Motor neuron (in vitro differentiated cells): ENCODE measurements around the gene HOXA7. TPM values are rescaled to one million over a fixed set of nuclear protein-coding genes. Genes with fewer than 3 reads are reported as not detected.

Experiments used
- ATAC-seq, 8 experiments: fragments of 200-7000 bp; cut with Tn5 transposase; replicated peaks in 6 of 8; 2 replicates each; pipeline ENCODE4 v1.8.0; 2021; ENCODE audit warnings: mild to moderate bottlenecking in 8 of 8, moderate library complexity in 8 of 8
- H3K27ac ChIP-seq, 2 donors: fragments of 250-450 bp; sonication (Bioruptor Pico); 2 replicates each; pipeline ENCODE4 v1.9.0; 2021; ENCODE audit warnings: antibody characterized with exemption in 2 of 2, mild to moderate bottlenecking in 2 of 2, moderate library complexity in 1 of 2
- H3K4me1 ChIP-seq, 2 donors: fragments of 250-450 bp; sonication (Bioruptor Pico); replicated peaks in 1 of 2; 2 replicates each; pipeline ENCODE4 v1.6.1; 2021; ENCODE audit warnings: antibody characterized with exemption in 2 of 2, mild to moderate bottlenecking in 2 of 2, moderate library complexity in 1 of 2
- H3K4me3 ChIP-seq, 5 donors: fragments of 250-450 bp; sonication (Bioruptor Pico); 2 replicates each; pipeline ENCODE4 v1.9.0; 2021; ENCODE audit warnings: antibody characterized with exemption in 5 of 5, mild to moderate bottlenecking in 5 of 5, moderate library complexity in 4 of 5
- WGBS, 10 experiments: fragments of 450-650 bp; shearing (Covaris generic); methylation state at CpG; one replicate each; pipeline ENCODE4 v1.0.0; 2022; 5-methylcytosine and 5-hydroxymethylcytosine counted together
- in situ Hi-C, 9 experiments: fragments of 400-800 bp; cut with MboI; loops; one replicate each; pipeline ENCODE4 v1.15.0; 2021; ENCODE audit warnings: low sequenced_read_pairs in 9 of 9, low pct_unique_long_range_greater_than_20kb in 2 of 9; ENCODE audit not compliant: unreplicated experiment in 9 of 9
- total RNA-seq, 8 experiments: library from RNA; unstranded; fragments of 300-600 nt; gene quantifications; 2 replicates each; pipeline versions ENCODE4 v1.2.3 to v1.2.4, GENCODE V29; 2022

HOXA7 gene
- total RNA-seq, 8 experiments from 2014 or later: 4.2 to 20.0 (median 12.2) TPM

- in situ Hi-C loops: loop anchor here in 2 of 9 experiments (10.0 kb wide), 1 partner anchor 288 kb away; no protein-coding TSS in a partner anchor
- peaks cover 5 to 15% of the 10 kb centered on the region in 2 donors for H3K4me1 ChIP-seq
- H3K27ac ChIP-seq: peak within 1 kb of the TSS; percentile 92 to 93
- peak in 7 of 8 experiments; percentile 36 to 89 (median 81) for ATAC-seq
- 0 to 89% (median 1%) methylated on average over 8 to 32 of the region's 86 CpGs; no CpG with 5 or more reads in 4 of the 10 experiments for WGBS, 10 experiments
- H3K4me3 ChIP-seq: peak within 1 kb of the TSS; percentile 46 to 81 (median 63)
Observed at GRCh38 chr7:27143023-27143949, 13.2 kb downstream of the HOXA7 start, which contains the start of gene HOXA5. Gene HOXA5 (minus strand): TSS chr7:27143681. CDS start chr7:27143607, 74 bp downstream.

GRCh38 chr7:27142580-27143022, 13.9 kb downstream of the HOXA7 start:
- in situ Hi-C loops: loop anchor here in 2 of 9 experiments (10.0 kb wide), 1 partner anchor 288 kb away; no protein-coding TSS in a partner anchor
- H3K4me1 ChIP-seq: peaks cover 5 to 12% of the 10 kb centered on the region in 2 donors
- peak in 1 of 8 experiments; percentile 8 for ATAC-seq
- peak overlapping the region; percentile 92 to 93 for H3K27ac ChIP-seq
- WGBS, 10 experiments: 0 to 100% (median 26%) methylated on average over 2 to 28 of the region's 29 CpGs; no CpG with 5 or more reads in 4 of the 10 experiments
- H3K4me3 ChIP-seq: peak overlapping the region; percentile 46 to 81 (median 63)

- in situ Hi-C loops: loop anchor here in 2 of 9 experiments (10.0 kb wide), 1 partner anchor 287 kb away; no protein-coding TSS in a partner anchor
- peak overlapping the region; percentile 92 to 93 for H3K27ac ChIP-seq
- WGBS, 10 experiments: 0 to 98% (median 42%) methylated on average over 1 to 18 of the region's 30 CpGs; no CpG with 5 or more reads in 4 of the 10 experiments
- H3K4me3 ChIP-seq: peak overlapping the region; percentile 46 to 81 (median 63)
- no peak for ATAC-seq
- peaks cover 5 to 12% of the 10 kb centered on the region in 2 donors for H3K4me1 ChIP-seq
Observed at GRCh38 chr7:27141923-27142579, 14.4 kb downstream of the HOXA7 start.

GRCh38 chr7:27141137-27141922, 15.1 kb downstream of the HOXA7 start:
- peak overlapping the region; percentile 46 to 81 (median 63) for H3K4me3 ChIP-seq
- peak overlapping the region; percentile 92 to 93 for H3K27ac ChIP-seq
- in situ Hi-C loops: loop anchor here in 2 of 9 experiments (10.0 kb wide), 1 partner anchor 287 kb away; no protein-coding TSS in a partner anchor
- peaks cover 5 to 12% of the 10 kb centered on the region in 2 donors for H3K4me1 ChIP-seq
- 0 to 100% (median 14%) methylated on average over 3 to 18 of the region's 18 CpGs for WGBS, 10 experiments
- no peak for ATAC-seq

- Histone ChIP-seq H3K27ac (peak overlapping the region; percentile 92 to 93), H3K4me1 (peaks cover 6 to 21% of the 10 kb centered on the region in 2 donors), H3K4me3 (peak overlapping the region; percentile 46 to 81 (median 63))
- in situ Hi-C loops: loop anchor here in 2 of 9 experiments (10.0 kb wide), 1 partner anchor 285 kb away; no protein-coding TSS in a partner anchor
- WGBS, 10 experiments: 0 to 96% (median 10%) methylated on average over 2 to 12 of the region's 15 CpGs
- ATAC-seq: no peak
Observed at GRCh38 chr7:27140126-27140857, 16.2 kb downstream of the HOXA7 start.

GRCh38 chr7:27139334-27140125, 16.9 kb downstream of the HOXA7 start:
- 0 to 89% (median 17%) methylated on average over 1 to 13 of the region's 53 CpGs; no CpG with 5 or more reads in 5 of the 10 experiments for WGBS, 10 experiments
- no peak for ATAC-seq
- peak overlapping the region; percentile 46 to 81 (median 63) for H3K4me3 ChIP-seq
- in situ Hi-C loops: loop anchor here in 2 of 9 experiments (10.0 kb wide), 1 partner anchor 285 kb away; no protein-coding TSS in a partner anchor
- H3K4me1 ChIP-seq: peaks cover 13 to 22% of the 10 kb centered on the region in 2 donors
- peak overlapping the region; percentile 92 to 93 for H3K27ac ChIP-seq

- in situ Hi-C loops: no loop called here
- peak overlapping the region; percentile 92 to 93 for H3K27ac ChIP-seq
- no peak for ATAC-seq
- H3K4me3 ChIP-seq: peak overlapping the region; percentile 46 to 81 (median 63)
- WGBS, 10 experiments: 0 to 100% (median 10%) methylated on average over 1 to 9 of the region's 11 CpGs; no CpG with 5 or more reads in 2 of the 10 experiments
- peaks cover 19 to 22% of the 10 kb centered on the region in 2 donors for H3K4me1 ChIP-seq
Observed at GRCh38 chr7:27138985-27139333, 17.5 kb downstream of the HOXA7 start.

- ATAC-seq: no peak
- Histone ChIP-seq H3K4me1 (peaks cover 22 to 24% of the 10 kb centered on the region in 2 donors), H3K27ac (peak overlapping the region; percentile 92 to 93), H3K4me3 (peak overlapping the region; percentile 46 to 81 (median 63))
- 0 to 33% (median 13%) methylated on average over 1 of the region's 1 CpG; no CpG with 5 or more reads in 7 of the 10 experiments for WGBS, 10 experiments
- in situ Hi-C loops: no loop called here
Observed at GRCh38 chr7:27138472-27138871, 18.0 kb downstream of the HOXA7 start.

GRCh38 chr7:27137640-27138315, 18.7 kb downstream of the HOXA7 start:
- peak overlapping the region; percentile 92 to 93 for H3K27ac ChIP-seq
- H3K4me1 ChIP-seq: peaks cover 22 to 31% of the 10 kb centered on the region in 2 donors
- in situ Hi-C loops: no loop called here
- 0 to 100% (median 29%) methylated on average over 1 to 2 of the region's 2 CpGs; no CpG with 5 or more reads in 2 of the 10 experiments for WGBS, 10 experiments
- H3K4me3 ChIP-seq: peak overlapping the region; percentile 46 to 81 (median 63)
- ATAC-seq: no peak

- peaks cover 22 to 37% of the 10 kb centered on the region in 2 donors for H3K4me1 ChIP-seq
- peak overlapping the region; percentile 84 to 93 for H3K27ac ChIP-seq
- no peak for ATAC-seq
- peak overlapping the region in 4 of 5 donors; percentile 46 to 92 (median 64) for H3K4me3 ChIP-seq
- WGBS, 10 experiments: 0 to 40% (median 20%) methylated on average over 1 to 2 of the region's 2 CpGs; no CpG with 5 or more reads in 3 of the 10 experiments
- in situ Hi-C loops: no loop called here
Observed at GRCh38 chr7:27134392-27134791, 22.1 kb downstream of the HOXA7 start.
